A549 treated with AZD9567 at 1 μM for 4 hours (cell line): ENCODE results near the gene ANKRD13C. TPM values are rescaled to one million over a fixed set of nuclear protein-coding genes. Genes with fewer than 3 reads are reported as not detected.

ENCODE experiments used
- total RNA-seq: library from RNA; stranded (reverse); fragments of 200-300 nt; extraction: Qiagen RNA extraction; gene quantifications from 5 replicates; pipeline ENCODE4 v1.2.3, GENCODE V29; 2022; ENCODE audit not compliant: insufficient read depth

Gene ANKRD13C, protein sequence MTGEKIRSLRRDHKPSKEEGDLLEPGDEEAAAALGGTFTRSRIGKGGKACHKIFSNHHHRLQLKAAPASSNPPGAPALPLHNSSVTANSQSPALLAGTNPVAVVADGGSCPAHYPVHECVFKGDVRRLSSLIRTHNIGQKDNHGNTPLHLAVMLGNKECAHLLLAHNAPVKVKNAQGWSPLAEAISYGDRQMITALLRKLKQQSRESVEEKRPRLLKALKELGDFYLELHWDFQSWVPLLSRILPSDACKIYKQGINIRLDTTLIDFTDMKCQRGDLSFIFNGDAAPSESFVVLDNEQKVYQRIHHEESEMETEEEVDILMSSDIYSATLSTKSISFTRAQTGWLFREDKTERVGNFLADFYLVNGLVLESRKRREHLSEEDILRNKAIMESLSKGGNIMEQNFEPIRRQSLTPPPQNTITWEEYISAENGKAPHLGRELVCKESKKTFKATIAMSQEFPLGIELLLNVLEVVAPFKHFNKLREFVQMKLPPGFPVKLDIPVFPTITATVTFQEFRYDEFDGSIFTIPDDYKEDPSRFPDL
- total RNA-seq, result 6.5 to 8.8 TPM (median 7.4 TPM) in 5 replicates

DNA sequence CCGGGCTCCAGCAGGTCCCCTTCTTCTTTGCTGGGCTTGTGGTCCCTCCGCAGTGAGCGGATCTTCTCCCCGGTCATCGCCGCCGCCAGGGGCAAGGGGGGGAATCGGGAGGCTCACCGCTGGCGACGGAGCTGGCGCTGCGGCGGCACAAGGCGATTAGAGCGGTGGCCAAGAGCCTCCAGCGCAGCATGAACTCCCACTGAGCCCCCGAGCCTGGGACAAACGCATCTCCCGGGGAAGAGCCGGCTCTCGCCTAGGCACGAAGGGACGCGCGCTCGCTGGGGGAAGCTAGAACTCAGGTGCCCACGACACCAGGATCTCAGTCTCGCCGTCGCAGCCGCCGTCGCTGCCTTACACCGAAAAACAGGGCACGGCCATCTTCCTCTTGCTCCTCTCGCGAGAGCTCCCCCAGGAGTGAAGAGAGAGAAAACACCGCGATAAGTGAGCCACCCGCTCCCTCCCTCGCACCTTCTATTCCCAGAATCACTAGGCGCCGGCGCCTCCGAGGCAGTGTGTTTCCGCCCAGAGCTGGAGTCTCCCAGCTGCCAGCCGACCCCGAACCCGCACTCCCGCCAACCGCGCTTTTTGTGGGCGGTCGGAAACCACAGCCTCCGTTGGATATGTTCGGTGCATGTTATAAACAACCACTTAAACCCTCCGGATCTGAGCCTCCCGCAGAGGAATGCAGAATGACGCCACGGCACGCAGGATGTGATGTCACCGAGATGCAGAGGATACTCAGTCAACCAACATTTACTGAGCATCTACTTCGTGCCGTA, at the start of gene ANKRD13C:
Gene ANKRD13C, minus strand, starts transcription at position 391 of the 779 bp plus-strand sequence. Its CDS starts 314 bp downstream, at position 77.

DNA sequence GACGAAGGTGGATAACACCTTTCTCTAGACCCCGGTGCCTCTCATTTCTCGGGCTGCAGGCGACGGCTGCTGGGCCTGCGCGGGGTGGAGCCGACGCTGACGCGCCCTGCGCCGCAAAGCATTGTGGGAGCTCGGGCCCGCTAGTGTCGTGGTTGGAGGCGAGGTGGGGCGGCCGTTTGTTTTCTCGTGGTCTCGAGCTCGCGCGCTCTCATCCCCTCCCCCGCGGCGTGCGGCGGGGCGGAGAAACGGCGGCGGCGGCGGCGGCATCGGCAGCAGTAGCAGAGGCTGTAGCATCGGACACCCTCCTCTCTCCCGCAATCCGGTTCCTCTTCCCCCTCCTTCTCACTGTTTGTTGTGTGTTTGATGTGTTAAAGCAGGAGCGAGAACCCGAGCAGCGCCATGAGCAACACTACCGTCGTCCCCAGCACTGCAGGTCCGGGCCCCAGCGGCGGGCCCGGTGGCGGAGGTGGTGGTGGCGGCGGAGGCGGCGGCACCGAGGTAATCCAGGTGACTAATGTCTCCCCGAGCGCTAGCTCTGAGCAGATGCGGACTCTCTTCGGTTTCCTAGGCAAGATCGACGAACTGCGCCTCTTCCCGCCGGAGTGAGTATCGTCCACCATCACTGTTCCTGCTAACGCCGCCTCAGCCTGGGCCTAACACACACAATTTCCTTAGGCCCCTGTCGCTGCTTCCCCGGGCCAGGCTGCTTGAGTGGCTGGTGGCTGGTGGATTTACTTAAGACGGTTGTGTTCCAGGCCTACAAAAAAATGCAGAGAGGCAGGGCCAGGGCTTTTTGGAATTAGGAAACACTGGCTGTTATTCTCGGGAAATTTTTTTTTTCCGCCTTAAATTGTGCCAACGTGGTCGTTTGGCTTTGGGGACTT, 133.0 kb downstream of the ANKRD13C start, which contains the start of gene SRSF11:
Gene SRSF11, plus strand, starts transcription at position 143 of the 884 bp plus-strand sequence. Its CDS starts 257 bp downstream, at position 400.

Other genes starting within 250 kb of the ANKRD13C start
- gene LRRC40, start 149.1 kb downstream of the ANKRD13C start, total RNA-seq, result 7.7 to 10.6 TPM (median 10.2 TPM) in 5 replicates
- 63.1 to 76.4 TPM (median 74.3 TPM) in 5 replicates for gene SRSF11, start 133.3 kb downstream of the ANKRD13C start, total RNA-seq
- gene CTH, start 56.5 kb upstream of the ANKRD13C start, total RNA-seq, result 1.5 to 5.7 TPM (median 1.7 TPM) in 5 replicates